Lower lobe of right lung (tissue), 2 donors: Measurements from ENCODE around the gene MT1X. TPM values are rescaled to one million over a fixed set of nuclear protein-coding genes. Genes with fewer than 3 reads are reported as not detected.

Source experiments
- ATAC-seq, 2 donors: fragments of 200-7000 bp; cut with Tn5 transposase; one replicate each; pipeline ENCODE4 v1.9.1; 2020 to 2022; ENCODE audit warnings: mild to moderate bottlenecking in 2 of 2, moderate library complexity in 2 of 2
- DNase-seq: peaks from one replicate; pipeline ENCODE4 v3.0.0-alpha.2; 2020
- H3K27ac ChIP-seq: fragments of 200-600 bp; one replicate; pipeline ENCODE4 v1.8.0; 2022
- H3K27me3 ChIP-seq: fragments of 200-600 bp; one replicate; pipeline ENCODE4 v1.8.0; 2022; ENCODE audit warnings: low read depth
- H3K36me3 ChIP-seq: fragments of 200-600 bp; one replicate; pipeline ENCODE4 v1.8.0; 2022; ENCODE audit warnings: mild to moderate bottlenecking
- H3K4me1 ChIP-seq: fragments of 200-600 bp; one replicate; pipeline ENCODE4 v1.8.0; 2022
- H3K4me3 ChIP-seq: fragments of 200-600 bp; one replicate; pipeline ENCODE4 v1.8.0; 2022; ENCODE audit warnings: mild to moderate bottlenecking
- H3K9me3 ChIP-seq: fragments of 200-600 bp; one replicate; pipeline ENCODE4 v1.8.0; 2022
- CTCF ChIP-seq: fragments of 200-600 bp; IDR thresholded peaks from one replicate; pipeline ENCODE4 v1.8.0; 2022; ENCODE audit warnings: antibody characterized with exemption, mild to moderate bottlenecking
- intact Hi-C: fragments of 100-400 bp; cut with DNase I; formaldehyde crosslinking; loops from one replicate; pipeline ENCODE4 v1.11.0; 2022
- total RNA-seq: library from RNA; stranded (reverse); fragmentation: NEBNext Ultra II Directional; extraction: Animal tissue kit (Norgen Biotek cat#: 25700); gene quantifications from one replicate; pipeline ENCODE4 v1.2.1, GENCODE V29; 2021
- donor health status: DM: no; HTN: yes; CAD: no; lungs with severe emphysema.

MT1X gene
- total RNA-seq, 1 donor from 2014 or later: 95.7 TPM

- Histone ChIP-seq H3K4me1 (peaks cover 42% of the 10 kb centered on the region), H3K27me3 (peaks cover 71% of the 10 kb centered on the region), H3K27ac (no peak overlapping the region), H3K36me3 (no peaks in the 10 kb centered on the region), H3K4me3 (no peak overlapping the region), H3K9me3 (no peaks in the 10 kb centered on the region)
- no peak for ATAC-seq
- no peak for TF ChIP-seq CTCF
- no peak for DNase-seq
- intact Hi-C loops: no loop called here
Measured at GRCh38 chr16:56636616-56637413, 45.5 kb upstream of the MT1X start.

DNA sequence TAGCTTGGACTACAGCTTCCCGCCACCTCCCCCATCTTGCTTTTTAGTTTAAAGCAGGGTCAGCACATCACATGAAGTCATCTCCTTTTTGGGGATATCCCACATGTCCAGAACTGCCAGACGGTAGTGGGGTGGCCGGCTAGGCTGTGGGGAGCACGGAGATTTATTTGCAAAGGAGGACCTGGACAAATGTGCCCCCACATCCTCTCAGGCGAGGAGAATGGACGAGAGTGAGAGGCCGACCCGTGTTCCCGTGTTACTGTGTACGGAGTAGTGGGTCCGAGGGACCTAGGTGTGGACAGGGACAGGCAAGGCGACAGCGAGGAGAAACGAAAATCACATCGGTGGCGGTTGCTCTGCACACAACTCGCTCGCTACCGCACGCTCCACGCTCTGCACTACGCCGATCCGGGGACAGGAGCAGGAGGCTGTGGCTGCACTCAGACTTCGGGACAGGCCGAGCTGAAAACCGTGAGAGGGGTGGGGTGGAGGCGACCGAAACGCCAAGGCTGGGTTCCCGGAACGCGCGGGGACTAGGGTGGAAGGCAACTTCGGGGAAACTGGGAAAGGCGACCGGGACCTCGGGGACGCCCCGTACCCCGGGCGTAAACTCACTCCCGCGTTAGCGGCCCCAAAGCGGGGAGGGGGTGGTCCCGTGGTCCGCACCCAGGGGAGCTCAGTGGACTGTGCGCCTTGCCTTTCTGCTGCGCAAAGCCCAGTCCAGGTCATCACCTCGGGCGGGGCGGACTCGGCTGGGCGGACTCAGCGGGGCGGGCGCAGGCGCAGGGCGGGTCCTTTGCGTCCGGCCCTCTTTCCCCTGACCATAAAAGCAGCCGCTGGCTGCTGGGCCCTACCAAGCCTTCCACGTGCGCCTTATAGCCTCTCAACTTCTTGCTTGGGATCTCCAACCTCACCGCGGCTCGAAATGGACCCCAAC lies 44.2 kb upstream of the MT1X start, which contains the start of gene MT1A:
MT1A (plus strand) TSS at position 853 of the 937 bp plus-strand sequence; CDS start at position 926, 73 bp downstream.
- Histone ChIP-seq H3K4me1 (peaks cover 39% of the 10 kb centered on the region), H3K27me3 (peaks cover 60% of the 10 kb centered on the region), H3K36me3 (no peaks in the 10 kb centered on the region), H3K27ac (peak within 1 kb of the TSS; percentile 67), H3K9me3 (no peaks in the 10 kb centered on the region), H3K4me3 (peak within 1 kb of the TSS; percentile 57)
- intact Hi-C loops: no loop called here
- no peak for TF ChIP-seq CTCF
- ATAC-seq (peak; percentile 81 to 84), DNase-seq (peak; percentile 74)

GRCh38 chr16:56639045-56639444 lies 43.2 kb upstream of the MT1X start:
- Histone ChIP-seq H3K4me3 (no peak overlapping the region), H3K27ac (peak overlapping the region; percentile 67), H3K4me1 (peaks cover 44% of the 10 kb centered on the region), H3K36me3 (no peaks in the 10 kb centered on the region), H3K27me3 (peaks cover 52% of the 10 kb centered on the region), H3K9me3 (no peaks in the 10 kb centered on the region)
- intact Hi-C loops: no loop called here
- no peak for ATAC-seq
- no peak for TF ChIP-seq CTCF
- no peak for DNase-seq

DNA sequence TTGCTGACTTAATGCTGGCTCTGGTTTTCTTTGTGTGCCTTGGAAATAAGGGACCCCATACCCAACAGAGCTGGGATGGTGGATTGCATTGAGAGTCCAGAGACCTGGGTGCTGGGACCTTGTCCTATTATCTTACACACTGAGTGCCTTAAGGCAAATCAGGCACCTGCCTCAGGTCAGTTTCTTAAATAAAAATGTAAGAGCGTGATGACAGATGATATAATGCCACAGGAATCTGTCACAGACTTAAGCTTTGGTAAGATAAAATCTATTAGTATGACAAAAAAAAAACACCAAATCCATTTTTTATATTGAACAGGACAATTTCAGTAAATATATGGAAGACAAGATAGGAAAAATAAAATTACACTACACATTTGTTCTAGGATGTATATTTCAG lies 42.2 kb upstream of the MT1X start:
- Histone ChIP-seq H3K27me3 (peaks cover 46% of the 10 kb centered on the region), H3K36me3 (no peaks in the 10 kb centered on the region), H3K4me1 (peaks cover 41% of the 10 kb centered on the region), H3K27ac (no peak overlapping the region), H3K4me3 (no peak overlapping the region), H3K9me3 (no peaks in the 10 kb centered on the region)
- no peak for TF ChIP-seq CTCF
- DNase-seq (no peak), ATAC-seq (no peak)
- intact Hi-C loops: no loop called here

DNA sequence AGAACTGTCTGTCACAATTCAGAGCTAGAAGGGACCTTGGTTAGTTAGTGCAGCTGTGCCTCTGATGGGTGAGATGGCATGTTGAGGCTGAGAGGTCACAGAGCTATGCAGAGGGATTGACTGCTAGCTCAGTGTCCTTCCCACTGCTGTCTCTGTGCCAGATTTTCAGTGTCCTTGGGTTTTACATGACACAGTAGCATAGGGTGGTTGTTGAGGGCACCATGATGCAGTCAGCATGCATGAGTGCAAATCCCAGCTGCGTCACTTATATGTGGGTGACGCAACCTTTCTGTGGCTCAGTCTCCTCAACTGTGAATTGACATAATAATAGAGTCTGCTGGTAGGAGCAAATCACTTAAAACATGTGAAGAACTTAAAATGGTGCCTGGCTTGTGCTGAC lies 41.1 kb upstream of the MT1X start:
- no peak for ATAC-seq
- no peak overlapping the region for H3K27ac ChIP-seq
- H3K27me3 ChIP-seq: peaks cover 39% of the 10 kb centered on the region
- intact Hi-C loops: no loop called here
- peaks cover 32% of the 10 kb centered on the region for H3K4me1 ChIP-seq
- DNase-seq: no peak
- no peak for TF ChIP-seq CTCF
- no peaks in the 10 kb centered on the region for H3K9me3 ChIP-seq
- no peaks in the 10 kb centered on the region for H3K36me3 ChIP-seq
- H3K4me3 ChIP-seq: no peak overlapping the region
